ENCODE results near the gene ERC2. TPM values are rescaled to one million over a fixed set of nuclear protein-coding genes. Genes with fewer than 3 reads are reported as not detected.

ERC2 gene
- total RNA-seq, 1 donor from 2014 or later, result not detected

- no peak for ATAC-seq
- DNase-seq (ENCODE audit: low spot score), result no peak
These were observed 990.7 kb downstream of the ERC2 start for GRCh38 chr3:55477306-55478303.

DNA sequence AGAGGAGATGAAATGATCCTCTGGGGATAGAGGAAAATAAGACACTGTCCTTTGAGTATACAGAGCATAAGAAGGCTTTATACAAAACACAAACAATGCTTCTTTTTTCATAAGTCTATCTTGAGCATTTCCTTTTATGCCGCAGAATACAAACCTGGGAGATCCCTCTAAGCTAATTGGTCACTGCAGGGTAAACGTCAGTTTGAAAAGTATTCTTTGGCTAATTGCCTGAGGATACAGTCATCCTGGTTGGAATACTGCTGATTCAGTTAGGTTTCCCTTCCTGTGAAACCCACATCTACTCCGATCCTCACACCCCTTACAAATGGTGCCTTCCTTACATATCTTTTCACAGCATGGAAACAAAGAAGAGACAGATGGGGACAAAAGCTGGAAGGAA is 991.8 kb downstream of the ERC2 start:
- DNase-seq (ENCODE audit: low spot score) (no peak), ATAC-seq (no peak)

- DNase-seq (ENCODE audit: low spot score) (no peak), ATAC-seq (no peak)
These were observed 994.0 kb downstream of the ERC2 start for GRCh38 chr3:55474213-55474632.

- DNase-seq (ENCODE audit: low spot score), result no peak
These were observed 994.5 kb downstream of the ERC2 start for GRCh38 chr3:55473788-55474187.

DNA sequence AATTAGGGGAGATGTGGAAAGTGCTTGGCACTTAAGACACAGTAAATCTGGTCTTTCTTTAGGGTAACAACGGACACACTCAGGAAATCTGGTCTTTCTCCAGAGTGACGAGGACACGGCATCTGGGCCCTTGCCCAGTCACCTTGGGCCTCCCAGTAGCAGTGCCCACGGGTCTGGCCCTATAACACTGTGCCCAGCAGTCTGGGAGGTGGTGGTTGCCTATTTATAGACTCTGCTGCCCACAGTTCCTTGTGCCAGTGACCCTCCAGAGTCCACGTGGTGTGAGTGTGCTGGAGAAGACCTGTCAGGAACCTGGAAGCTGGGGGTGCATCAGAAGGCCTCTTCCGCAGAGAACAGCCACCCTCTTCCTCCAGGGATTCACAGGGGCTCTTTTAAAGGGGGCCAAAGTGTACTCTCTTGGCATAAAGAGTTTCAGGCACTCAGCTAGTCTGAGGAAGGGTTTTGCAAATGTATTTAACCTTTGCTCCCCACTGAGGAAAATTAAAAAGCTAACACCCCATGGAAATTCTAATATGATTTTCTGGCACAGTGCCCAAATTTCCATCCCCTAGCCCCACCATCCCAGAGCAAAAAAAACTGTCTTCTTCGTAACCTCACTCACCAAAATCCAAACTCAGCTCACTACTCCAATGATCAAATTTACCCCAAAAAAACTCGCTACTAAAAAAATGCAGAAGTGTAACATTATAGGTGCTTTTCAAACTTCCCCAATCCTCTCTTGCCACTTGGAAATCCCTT is 996.6 kb downstream of the ERC2 start:
- ATAC-seq, result no peak

More at GRCh38 chr3:55473788-55474187, 994.5 kb downstream of the ERC2 start:
- ATAC-seq, result no peak

DNA sequence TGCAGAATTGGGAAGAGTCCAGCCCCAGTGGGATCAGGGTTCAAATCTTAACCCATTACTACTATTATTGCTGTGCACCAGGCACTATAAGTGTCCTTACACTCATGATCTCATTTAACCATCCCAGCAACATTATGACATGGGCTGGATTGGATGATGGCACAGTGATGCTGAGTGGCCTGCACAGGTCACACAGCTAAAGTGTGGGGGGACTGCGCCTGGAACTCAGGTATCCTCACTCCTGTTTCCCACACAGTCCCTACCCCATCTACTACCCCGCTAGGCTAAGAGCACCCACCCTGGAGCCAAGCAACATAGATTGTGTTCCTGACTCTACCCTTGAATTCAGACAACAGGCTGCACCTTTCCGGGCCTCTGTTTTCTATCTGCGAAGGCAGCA is 997.2 kb downstream of the ERC2 start:
- DNase-seq (ENCODE audit: low spot score) (no peak), ATAC-seq (no peak)

More for the DNA sequence above, 996.6 kb downstream of the ERC2 start:
- no peak for DNase-seq (ENCODE audit: low spot score)

DNA sequence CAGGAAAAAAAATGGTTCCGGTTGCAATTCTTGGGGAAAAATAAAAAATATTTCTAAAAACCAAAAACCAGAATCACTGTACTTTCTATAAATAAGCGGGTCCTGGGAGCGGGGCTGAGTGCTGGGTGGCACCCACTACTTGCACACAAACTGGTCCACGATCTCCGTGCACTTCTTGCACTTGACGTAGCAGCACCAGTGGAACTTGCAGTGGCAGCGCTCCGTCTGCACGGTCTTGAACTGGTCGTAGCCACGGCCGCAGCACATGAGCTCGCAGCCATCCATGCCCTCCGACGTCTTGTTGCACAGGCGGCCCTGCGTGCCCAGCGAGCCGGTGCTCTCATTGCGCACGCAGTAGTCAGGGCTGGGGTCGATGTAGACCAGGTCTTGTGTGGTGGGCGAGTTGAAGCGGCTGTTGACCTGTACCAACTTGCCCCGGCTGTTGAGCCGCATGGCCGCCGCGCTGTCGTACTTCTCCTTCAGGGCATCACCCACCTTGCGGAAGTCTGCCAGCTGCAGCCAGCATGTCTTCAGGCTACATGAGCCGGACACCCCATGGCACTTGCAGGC is 998.2 kb downstream of the ERC2 start:
- ATAC-seq, result no peak
- DNase-seq (ENCODE audit: low spot score), result no peak

DNA sequence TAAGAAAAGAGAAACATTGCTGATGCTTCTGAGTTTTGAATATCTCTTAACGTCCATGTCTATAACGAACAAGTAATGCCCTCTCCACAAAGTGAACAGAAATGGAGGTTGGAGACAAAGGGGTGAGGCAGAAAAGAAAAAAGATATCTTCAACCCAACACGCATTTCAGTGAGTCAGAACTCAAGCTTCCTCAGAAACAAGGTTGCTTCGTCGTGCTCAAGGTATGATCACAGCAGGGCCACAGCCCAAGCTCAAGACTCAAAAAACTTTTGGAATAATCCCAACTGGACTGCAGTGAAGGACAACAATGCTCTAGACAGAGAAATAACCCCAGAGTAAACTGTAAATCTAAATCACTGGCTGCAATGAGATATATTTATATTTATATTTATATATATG is 1000.0 kb downstream of the ERC2 start:
- DNase-seq (ENCODE audit: low spot score) (no peak), ATAC-seq (no peak)

DNA sequence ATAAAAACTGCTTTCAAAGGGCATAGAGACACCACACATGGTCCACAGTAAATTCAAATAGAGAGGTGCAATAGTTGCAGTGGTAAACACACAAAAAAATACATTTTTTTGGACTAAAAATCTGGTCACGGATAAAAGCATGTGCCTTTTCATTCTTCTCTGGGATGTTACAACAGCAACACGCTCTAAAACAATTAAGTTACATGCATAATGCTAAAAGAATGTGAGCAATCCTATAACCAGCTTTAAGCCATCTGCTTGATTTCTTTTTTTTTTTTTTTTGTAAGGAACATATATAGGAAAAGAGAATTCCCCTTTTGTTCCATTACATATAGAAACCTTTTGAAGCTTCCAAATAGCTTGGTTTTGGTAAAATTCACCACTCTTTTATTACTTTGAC is 1001.2 kb downstream of the ERC2 start:
- DNase-seq (ENCODE audit: low spot score), result no peak
- ATAC-seq, result no peak

DNA sequence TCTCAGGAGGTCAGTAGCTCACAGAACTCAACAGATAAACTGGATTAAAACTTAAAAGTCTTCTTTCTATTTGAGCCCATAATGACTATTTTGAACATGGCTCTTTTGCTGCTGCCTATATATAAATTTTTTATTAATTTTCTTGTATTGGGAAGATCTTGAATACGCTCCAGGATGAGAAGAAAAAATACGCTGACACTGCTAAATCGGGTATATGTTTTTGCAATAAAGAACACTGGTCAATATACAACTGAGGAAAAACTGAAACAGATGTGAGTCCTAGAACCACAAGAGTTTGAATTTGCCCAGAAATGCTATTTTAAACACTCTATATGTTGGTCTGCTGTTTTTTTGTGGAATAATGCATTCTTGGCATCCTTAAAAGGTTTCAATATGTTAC is 1001.7 kb downstream of the ERC2 start:
- no peak for ATAC-seq
- no peak for DNase-seq (ENCODE audit: low spot score)

DNA sequence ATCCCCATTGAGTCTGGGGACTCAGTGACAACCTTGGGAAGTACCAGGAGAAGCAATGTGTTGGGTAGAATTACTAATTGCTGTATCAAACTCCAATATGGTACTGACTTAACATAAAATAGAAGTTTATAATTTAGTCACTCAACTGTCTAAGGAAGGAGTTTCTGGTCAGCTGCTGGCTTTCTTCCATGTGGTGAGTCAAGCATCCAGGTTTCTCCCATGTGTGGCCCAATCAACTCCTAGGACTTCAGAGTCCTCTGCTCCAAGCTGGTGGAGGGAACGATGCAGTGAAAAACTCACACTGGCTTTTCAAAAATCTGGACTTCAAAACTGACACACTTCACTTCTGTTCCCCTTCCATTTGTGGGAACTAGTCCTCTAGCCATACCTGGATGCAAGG is 1006.4 kb downstream of the ERC2 start:
- ATAC-seq (no peak), DNase-seq (ENCODE audit: low spot score) (no peak)

DNA sequence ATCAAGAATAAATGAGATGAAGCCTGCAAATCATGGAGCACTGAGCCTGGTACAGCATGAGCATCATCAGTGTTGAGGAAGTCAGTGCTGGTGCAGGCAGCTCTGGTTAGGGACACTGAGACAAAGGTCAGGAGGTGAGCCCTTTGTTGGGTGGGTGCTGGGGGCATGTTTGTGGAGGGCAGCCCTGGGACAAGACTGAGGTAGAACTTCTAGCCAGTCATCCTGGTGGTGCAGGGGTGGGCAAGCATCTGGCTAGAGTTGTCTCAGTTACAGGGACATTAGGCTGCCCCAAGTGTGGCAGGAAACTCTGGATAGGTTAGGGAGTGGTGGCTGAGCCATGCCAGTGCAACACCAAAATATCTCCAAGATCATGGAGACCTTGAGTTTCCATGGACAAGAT is 1008.4 kb downstream of the ERC2 start:
- ATAC-seq (no peak), DNase-seq (ENCODE audit: low spot score) (no peak)

Other genes with a start within 250 kb of the ERC2 start
- 6.2 TPM for gene CCDC66, start 88.7 kb upstream of the ERC2 start, total RNA-seq
- 16.3 TPM for gene TASOR, start 214.8 kb upstream of the ERC2 start, total RNA-seq